GM21423 (cell line): Measurements from ENCODE around the gene PACSIN2.
"Not testable (repeated sequence)": the region's sequence is repeated elsewhere in the genome, so short reads cannot be mapped to it uniquely, and the experiment has no call there.

ENCODE experiments used
- ATAC-seq: cut with Tn5 transposase; IDR thresholded peaks from one replicate; pipeline ENCODE4 v1.9.1; 2021; ENCODE audit warnings: mild to moderate bottlenecking, moderate library complexity; ENCODE audit not compliant: unreplicated experiment

Gene PACSIN2

GRCh38 chr22:42947211-42947990, 67.5 kb downstream of the PACSIN2 start:
- no peak for ATAC-seq

GRCh38 chr22:42946546-42947198, 68.3 kb downstream of the PACSIN2 start:
- ATAC-seq, result no peak

- no peak for ATAC-seq
These were observed 69.2 kb downstream of the PACSIN2 start for GRCh38 chr22:42945736-42946135.

GRCh38 chr22:42945027-42945426, 69.9 kb downstream of the PACSIN2 start:
- no peak for ATAC-seq

GRCh38 chr22:42944409-42944808, 70.5 kb downstream of the PACSIN2 start:
- ATAC-seq, result no peak

GRCh38 chr22:42943981-42944380, 71.0 kb downstream of the PACSIN2 start:
- no peak for ATAC-seq

- ATAC-seq, result no peak
These were observed 72.6 kb downstream of the PACSIN2 start for GRCh38 chr22:42942351-42942750.

GRCh38 chr22:42939941-42940653, 74.9 kb downstream of the PACSIN2 start:
- ATAC-seq, result no peak

- no peak for ATAC-seq
These were observed 75.5 kb downstream of the PACSIN2 start for GRCh38 chr22:42939451-42939881.

GRCh38 chr22:42938976-42939375, 76.0 kb downstream of the PACSIN2 start:
- ATAC-seq, result no peak

- no peak for ATAC-seq
These were observed 76.5 kb downstream of the PACSIN2 start for GRCh38 chr22:42938449-42938848.

- ATAC-seq, result no peak
These were observed 77.6 kb downstream of the PACSIN2 start for GRCh38 chr22:42937164-42937843.

- not testable (repeated sequence) for ATAC-seq
These were observed 78.3 kb downstream of the PACSIN2 start for GRCh38 chr22:42936680-42937079.

GRCh38 chr22:42934338-42934737, 80.6 kb downstream of the PACSIN2 start:
- no peak for ATAC-seq

- peak; percentile 49 for ATAC-seq
These were observed 81.4 kb downstream of the PACSIN2 start for GRCh38 chr22:42933485-42934091.

GRCh38 chr22:42932857-42933484, 82.0 kb downstream of the PACSIN2 start:
- ATAC-seq, result no peak

- no peak for ATAC-seq
These were observed 82.8 kb downstream of the PACSIN2 start for GRCh38 chr22:42932197-42932519.

GRCh38 chr22:42931421-42932196, 83.3 kb downstream of the PACSIN2 start:
- peak; percentile 42 for ATAC-seq

GRCh38 chr22:42930810-42931420, 84.0 kb downstream of the PACSIN2 start:
- peak; percentile 16 for ATAC-seq
